AG04449 (cell line): Measurements from ENCODE around the gene PTPN7.
"Not testable (repeated sequence)": the region's sequence is repeated elsewhere in the genome, so short reads cannot be mapped to it uniquely, and the experiment has no call there.

Experiments
- CTCF ChIA-PET: fragments of 350-600 bp; formaldehyde crosslinking; extraction: SDS; loops from one replicate; lab custom pipeline; 2021; ENCODE audit warnings: antibody characterized with exemption; lab: Yijun Ruan, JAX
- POLR2A ChIA-PET: fragments of 400-600, 350-600 bp; formaldehyde crosslinking; extraction: SDS; loops from one replicate; lab custom pipeline; 2020; ENCODE audit warnings: antibody characterized with exemption, inconsistent platforms; lab: Yijun Ruan, JAX
- DNase-seq: peaks from one replicate; pipeline ENCODE4 v3.0.0-alpha.2; 2010; ENCODE audit warnings: low read depth, low spot score
- H3K4me3 ChIP-seq: 2 replicates; pipeline ENCODE4 v1.5.1; 2011; ENCODE audit warnings: low read depth, mild to moderate bottlenecking, control low read depth, low read length
- TF ChIP-seq, protein P1 (sequence below): IDR thresholded peaks from one replicate; pipeline ENCODE4 v1.5.1; 2011; ENCODE audit warnings: mild to moderate bottlenecking, moderate library complexity, low read length, control low read depth, inconsistent platforms; ENCODE audit not compliant: insufficient read depth; ENCODE audit errors: missing control alignments

Gene PTPN7

DNA sequence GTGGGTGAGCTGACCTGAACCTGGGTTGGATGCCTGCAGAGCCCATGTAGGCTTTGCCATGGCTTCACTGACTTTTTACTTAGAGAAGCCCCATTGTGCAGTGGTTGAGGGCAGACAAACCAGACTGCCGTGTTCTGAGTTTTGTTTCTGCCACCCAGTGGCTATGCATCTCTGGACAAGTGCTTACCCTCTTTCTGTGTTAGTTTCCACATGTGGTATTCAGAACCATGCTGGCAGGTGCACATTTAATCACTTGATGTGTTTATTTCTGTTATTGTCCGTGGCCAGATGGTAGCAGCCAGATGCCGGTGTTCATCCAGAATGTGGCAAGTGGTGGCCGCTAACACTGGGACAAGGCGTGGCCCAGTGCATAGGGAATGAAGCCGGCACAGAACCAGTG lies 10.3 kb upstream of the PTPN7 start:
- TF ChIP-seq, protein P1, sequence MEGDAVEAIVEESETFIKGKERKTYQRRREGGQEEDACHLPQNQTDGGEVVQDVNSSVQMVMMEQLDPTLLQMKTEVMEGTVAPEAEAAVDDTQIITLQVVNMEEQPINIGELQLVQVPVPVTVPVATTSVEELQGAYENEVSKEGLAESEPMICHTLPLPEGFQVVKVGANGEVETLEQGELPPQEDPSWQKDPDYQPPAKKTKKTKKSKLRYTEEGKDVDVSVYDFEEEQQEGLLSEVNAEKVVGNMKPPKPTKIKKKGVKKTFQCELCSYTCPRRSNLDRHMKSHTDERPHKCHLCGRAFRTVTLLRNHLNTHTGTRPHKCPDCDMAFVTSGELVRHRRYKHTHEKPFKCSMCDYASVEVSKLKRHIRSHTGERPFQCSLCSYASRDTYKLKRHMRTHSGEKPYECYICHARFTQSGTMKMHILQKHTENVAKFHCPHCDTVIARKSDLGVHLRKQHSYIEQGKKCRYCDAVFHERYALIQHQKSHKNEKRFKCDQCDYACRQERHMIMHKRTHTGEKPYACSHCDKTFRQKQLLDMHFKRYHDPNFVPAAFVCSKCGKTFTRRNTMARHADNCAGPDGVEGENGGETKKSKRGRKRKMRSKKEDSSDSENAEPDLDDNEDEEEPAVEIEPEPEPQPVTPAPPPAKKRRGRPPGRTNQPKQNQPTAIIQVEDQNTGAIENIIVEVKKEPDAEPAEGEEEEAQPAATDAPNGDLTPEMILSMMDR: no peak
- CTCF ChIA-PET: interaction anchor here (1.1 kb wide), 1 partner anchor 14 kb away, joined by 3 read pairs; no protein-coding TSS in a partner anchor
- no peak for DNase-seq
- H3K4me3 ChIP-seq: no peak overlapping the region
- POLR2A ChIA-PET: no interaction called here

DNA sequence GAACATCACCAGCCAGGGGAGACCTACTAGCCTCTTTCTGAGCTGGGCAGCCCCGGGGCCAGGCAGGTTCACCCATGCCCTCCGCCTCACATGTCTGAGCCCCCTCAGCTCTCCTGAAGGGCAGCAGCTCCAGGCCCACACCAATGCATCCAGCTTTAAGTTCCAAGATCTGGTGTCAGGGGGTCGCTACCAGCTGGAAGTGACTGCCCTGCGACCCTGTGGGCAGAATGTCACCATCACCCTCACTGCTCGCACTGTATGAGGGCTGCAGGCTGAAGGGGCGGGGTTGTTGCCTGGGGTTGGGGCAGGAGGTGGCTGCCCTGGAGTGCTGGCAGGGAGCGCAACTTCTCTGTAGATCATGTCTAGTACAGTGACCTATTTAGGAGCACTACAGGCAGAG lies 8.5 kb upstream of the PTPN7 start:
- POLR2A ChIA-PET: no interaction called here
- DNase-seq: no peak
- CTCF ChIA-PET: interaction anchor here (1.1 to 2.0 kb wide), 2 partner anchors 27 to 147 kb away, joined by 3 to 6 read pairs; no protein-coding TSS in a partner anchor
- TF ChIP-seq, protein P1: no peak
- no peak overlapping the region for H3K4me3 ChIP-seq

- no peak for DNase-seq
- ChIA-PET CTCF (no interaction called here), POLR2A (no interaction called here)
- TF ChIP-seq, protein P1: no peak
- H3K4me3 ChIP-seq: no peak overlapping the region
These were observed 7.5 kb upstream of the PTPN7 start for GRCh38 chr1:202167708-202168415.

GRCh38 chr1:202167054-202167453 lies 6.7 kb upstream of the PTPN7 start:
- POLR2A ChIA-PET, H3K4me3 ChIP-seq: not testable (repeated sequence)
- CTCF ChIA-PET: interaction anchor here (1.8 kb wide), 1 partner anchor 22 kb away, joined by 6 read pairs; no protein-coding TSS in a partner anchor

DNA sequence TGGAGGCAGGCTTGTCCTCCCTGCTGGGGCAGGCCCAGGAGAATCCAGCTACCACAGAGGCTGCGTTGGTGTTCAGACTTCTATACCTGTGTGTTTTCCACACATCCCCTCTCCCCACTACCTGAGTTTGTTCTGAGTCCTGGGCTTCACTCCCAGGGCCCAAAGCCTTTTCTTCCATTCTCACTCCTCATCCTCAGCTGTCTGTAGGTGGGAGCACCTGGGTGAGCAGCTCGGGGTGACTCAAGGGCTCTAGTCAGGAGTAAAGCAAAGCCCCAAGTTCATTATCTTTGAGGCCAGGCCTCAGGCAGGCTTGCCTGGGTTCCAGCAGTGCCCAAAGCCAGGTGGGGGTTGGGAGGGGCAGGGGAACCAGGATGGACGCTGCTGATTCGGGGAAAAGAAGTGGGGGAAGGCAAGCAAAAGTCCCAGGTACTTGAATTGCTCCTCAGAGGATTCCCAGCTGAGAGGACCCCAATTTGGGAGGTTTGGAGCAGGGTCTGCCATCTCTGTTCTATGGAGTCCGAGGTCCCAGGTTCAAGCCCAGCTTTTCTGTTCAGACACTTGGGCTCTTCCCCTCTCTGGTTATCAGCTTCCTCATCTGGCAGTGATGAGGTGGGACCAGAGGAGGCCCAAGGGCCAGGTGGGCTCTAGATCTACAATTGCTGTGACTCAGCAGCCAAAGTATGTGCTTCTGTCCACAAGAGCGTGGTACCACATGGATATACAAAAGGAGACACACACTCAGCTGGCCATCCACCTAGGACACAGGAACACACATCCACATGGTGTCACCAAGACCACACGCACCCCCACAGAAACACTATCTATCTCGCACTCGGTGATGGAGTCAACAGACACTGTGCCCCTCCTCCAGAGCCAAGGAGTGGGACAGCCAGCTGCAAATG lies 5.8 kb upstream of the PTPN7 start:
- ChIA-PET CTCF (interaction anchor here (1.8 to 4.0 kb wide), 2 partner anchors 11 to 23 kb away, joined by 6 to 26 read pairs; no protein-coding TSS in a partner anchor), POLR2A (no interaction called here)
- DNase-seq: no peak

More at GRCh38 chr1:202167054-202167453, 6.7 kb upstream of the PTPN7 start:
- not testable (repeated sequence) for DNase-seq

GRCh38 chr1:202165267-202165941 lies 5.0 kb upstream of the PTPN7 start:
- no peak overlapping the region for H3K4me3 ChIP-seq
- TF ChIP-seq, protein P1: no peak
- POLR2A ChIA-PET: no interaction called here
- CTCF ChIA-PET: interaction anchor here (1.8 to 4.0 kb wide), 2 partner anchors 10 to 24 kb away, joined by 6 to 26 read pairs; no protein-coding TSS in a partner anchor
- DNase-seq: no peak

More for the DNA sequence above, 5.8 kb upstream of the PTPN7 start:
- TF ChIP-seq, protein P1: no peak
- no peak overlapping the region for H3K4me3 ChIP-seq
